Measurements from ENCODE around the gene MBD3L5. TPM values are rescaled to one million over a fixed set of nuclear protein-coding genes. Genes with fewer than 3 reads are reported as not detected.

MBD3L5 gene
- total RNA-seq, 1 donor from 2014 or later: not detected

DNA sequence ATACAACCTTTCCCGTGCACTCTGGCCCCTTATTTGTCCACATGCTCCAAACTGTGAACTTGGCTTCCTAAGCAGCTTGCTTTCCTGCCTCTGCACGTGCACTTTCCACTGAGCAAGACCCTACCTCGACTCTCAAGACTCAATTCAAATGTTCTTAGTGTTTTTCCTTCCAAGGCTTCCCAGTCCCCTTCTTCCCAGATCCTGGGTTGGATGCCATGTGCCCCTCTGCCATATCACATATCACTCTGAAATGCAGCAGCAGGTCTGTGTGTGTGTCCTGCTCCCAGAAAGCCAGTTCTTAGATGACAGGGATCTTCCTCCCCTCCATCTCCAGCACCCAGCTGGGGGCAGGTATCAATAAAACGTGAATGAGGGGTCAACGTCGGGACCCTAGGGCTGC is 42.2 kb downstream of the MBD3L5 start:
- DNase-seq (ENCODE audit: low read depth): no peak
- FAIRE-seq: no peak
- TF ChIP-seq, protein P1, sequence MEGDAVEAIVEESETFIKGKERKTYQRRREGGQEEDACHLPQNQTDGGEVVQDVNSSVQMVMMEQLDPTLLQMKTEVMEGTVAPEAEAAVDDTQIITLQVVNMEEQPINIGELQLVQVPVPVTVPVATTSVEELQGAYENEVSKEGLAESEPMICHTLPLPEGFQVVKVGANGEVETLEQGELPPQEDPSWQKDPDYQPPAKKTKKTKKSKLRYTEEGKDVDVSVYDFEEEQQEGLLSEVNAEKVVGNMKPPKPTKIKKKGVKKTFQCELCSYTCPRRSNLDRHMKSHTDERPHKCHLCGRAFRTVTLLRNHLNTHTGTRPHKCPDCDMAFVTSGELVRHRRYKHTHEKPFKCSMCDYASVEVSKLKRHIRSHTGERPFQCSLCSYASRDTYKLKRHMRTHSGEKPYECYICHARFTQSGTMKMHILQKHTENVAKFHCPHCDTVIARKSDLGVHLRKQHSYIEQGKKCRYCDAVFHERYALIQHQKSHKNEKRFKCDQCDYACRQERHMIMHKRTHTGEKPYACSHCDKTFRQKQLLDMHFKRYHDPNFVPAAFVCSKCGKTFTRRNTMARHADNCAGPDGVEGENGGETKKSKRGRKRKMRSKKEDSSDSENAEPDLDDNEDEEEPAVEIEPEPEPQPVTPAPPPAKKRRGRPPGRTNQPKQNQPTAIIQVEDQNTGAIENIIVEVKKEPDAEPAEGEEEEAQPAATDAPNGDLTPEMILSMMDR (IDR thresholded peaks at IDR 0.05; ENCODE audit: insufficient read depth, low read length, severe bottlenecking): no peak
- Histone ChIP-seq H3K4me3 (ENCODE audit: low read depth, low read length) (no peak overlapping the region), H3K36me3 (ENCODE audit: control insufficient read depth, insufficient read depth, low read length) (peaks cover 25% of the 10 kb centered on the region), H3K27me3 (ENCODE audit: control insufficient read depth, insufficient read depth, low read length) (no peaks in the 10 kb centered on the region)

DNA sequence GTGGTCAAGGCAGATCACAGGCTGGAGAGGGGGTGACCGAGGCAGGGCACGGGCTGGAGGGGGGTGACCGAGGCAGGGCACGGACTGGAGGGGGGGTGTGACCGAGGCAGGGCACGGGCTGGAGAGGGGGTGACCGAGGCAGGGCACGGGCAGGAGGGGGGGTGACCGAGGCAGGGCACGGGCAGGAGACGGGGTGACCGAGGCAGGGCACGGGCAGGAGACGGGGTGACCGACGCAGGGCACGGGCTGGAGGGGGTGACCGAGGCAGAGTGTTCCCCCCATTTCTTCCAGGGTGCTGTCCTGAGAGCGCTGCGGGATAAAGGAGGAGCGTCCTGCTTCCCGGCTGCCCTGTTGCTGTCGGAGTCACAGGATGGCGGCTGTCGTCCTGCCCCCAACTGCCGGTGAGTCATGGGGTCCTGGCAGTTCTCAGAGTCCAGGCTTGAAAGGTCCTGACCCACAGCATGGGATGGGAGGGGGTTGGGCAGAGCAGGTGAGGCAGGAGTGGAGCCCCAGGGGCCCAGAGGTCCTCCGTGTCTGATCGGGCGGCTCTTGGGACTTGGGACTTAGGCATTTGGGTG is 44.4 kb downstream of the MBD3L5 start:
- DNase-seq (ENCODE audit: low read depth) (no peak), FAIRE-seq (no peak)
- H3K27me3 ChIP-seq (ENCODE audit: control insufficient read depth, insufficient read depth, low read length): no peaks in the 10 kb centered on the region
- H3K4me3 ChIP-seq (ENCODE audit: low read depth, low read length): no peak overlapping the region
- H3K36me3 ChIP-seq (ENCODE audit: control insufficient read depth, insufficient read depth, low read length): peaks cover 28% of the 10 kb centered on the region
- TF ChIP-seq, protein P1 (IDR thresholded peaks at IDR 0.05; ENCODE audit: insufficient read depth, low read length, severe bottlenecking): no peak

DNA sequence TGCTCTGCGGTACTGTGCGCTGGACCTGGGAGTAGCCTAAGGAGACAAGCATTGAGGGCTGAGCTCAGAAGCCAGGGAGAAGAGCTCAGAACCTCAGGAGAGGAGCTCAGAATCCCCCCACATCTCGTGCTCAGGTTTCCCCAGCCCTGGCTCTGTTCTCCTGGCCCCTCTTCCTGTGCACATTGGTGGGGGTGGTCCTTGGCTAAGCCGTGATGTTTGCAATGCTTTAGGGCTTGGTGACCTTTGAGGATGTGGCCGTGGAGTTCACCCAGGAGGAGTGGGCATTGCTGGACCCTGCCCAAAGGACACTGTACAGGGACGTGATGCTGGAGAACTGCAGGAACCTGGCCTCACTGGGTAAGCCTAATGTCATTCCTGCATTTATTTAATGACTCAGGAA is 45.8 kb downstream of the MBD3L5 start:
- no peak for FAIRE-seq
- H3K4me3 ChIP-seq (ENCODE audit: low read depth, low read length): no peak overlapping the region
- TF ChIP-seq, protein P1 (IDR thresholded peaks at IDR 0.05; ENCODE audit: insufficient read depth, low read length, severe bottlenecking): no peak
- no peak for DNase-seq (ENCODE audit: low read depth)
- no peaks in the 10 kb centered on the region for H3K27me3 ChIP-seq (ENCODE audit: control insufficient read depth, insufficient read depth, low read length)
- peaks cover 34% of the 10 kb centered on the region for H3K36me3 ChIP-seq (ENCODE audit: control insufficient read depth, insufficient read depth, low read length)

DNA sequence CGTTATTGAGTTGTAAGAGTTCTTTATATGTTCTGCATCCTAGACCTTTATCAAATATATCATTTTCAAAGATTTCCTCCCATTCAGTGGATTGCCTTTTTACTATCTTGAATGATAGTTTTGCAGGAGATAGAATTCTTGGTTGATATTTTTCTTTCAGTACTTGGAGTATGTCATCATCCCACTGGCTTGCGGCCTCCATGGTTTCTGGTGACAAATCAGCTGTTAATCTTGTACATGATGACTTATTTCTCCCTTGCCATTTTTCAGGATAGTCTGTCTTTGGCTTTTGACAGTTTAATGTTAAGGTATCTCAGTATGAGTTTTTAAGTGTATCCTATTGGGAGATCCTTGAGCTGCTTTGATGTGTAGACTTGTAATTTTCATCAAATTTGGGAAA is 47.6 kb downstream of the MBD3L5 start:
- Histone ChIP-seq H3K36me3 (ENCODE audit: control insufficient read depth, insufficient read depth, low read length) (peaks cover 39% of the 10 kb centered on the region), H3K27me3 (ENCODE audit: control insufficient read depth, insufficient read depth, low read length) (no peaks in the 10 kb centered on the region), H3K4me3 (ENCODE audit: low read depth, low read length) (no peak overlapping the region)
- FAIRE-seq (no peak), DNase-seq (ENCODE audit: low read depth) (no peak)
- TF ChIP-seq, protein P1 (IDR thresholded peaks at IDR 0.05; ENCODE audit: insufficient read depth, low read length, severe bottlenecking): no peak

Other genes starting within 250 kb of the MBD3L5 start
- gene ADGRE1, start 143.0 kb upstream of the MBD3L5 start, total RNA-seq: not detected in 2 replicates
- gene MBD3L2B, start 9.1 kb upstream of the MBD3L5 start, total RNA-seq: not detected in 2 replicates
- gene MBD3L4, start 9.6 kb downstream of the MBD3L5 start, total RNA-seq: not detected in 2 replicates
- gene MBD3L2, start 18.7 kb downstream of the MBD3L5 start, total RNA-seq: not detected in 2 replicates
- gene MBD3L3, start 28.1 kb downstream of the MBD3L5 start, total RNA-seq: not detected in 2 replicates
- 11.6 and 14.0 TPM in 2 replicates for gene ZNF557, start 39.1 kb downstream of the MBD3L5 start, total RNA-seq